ENCODE measurements around the gene EMD. TPM values are rescaled to one million over a fixed set of nuclear protein-coding genes. Genes with fewer than 3 reads are reported as not detected.

EMD gene
- total and polyA plus RNA-seq, 2 donors (not counting 1 experiment from before 2014, with no cell fraction given): 81.7 to 132 TPM

DNA sequence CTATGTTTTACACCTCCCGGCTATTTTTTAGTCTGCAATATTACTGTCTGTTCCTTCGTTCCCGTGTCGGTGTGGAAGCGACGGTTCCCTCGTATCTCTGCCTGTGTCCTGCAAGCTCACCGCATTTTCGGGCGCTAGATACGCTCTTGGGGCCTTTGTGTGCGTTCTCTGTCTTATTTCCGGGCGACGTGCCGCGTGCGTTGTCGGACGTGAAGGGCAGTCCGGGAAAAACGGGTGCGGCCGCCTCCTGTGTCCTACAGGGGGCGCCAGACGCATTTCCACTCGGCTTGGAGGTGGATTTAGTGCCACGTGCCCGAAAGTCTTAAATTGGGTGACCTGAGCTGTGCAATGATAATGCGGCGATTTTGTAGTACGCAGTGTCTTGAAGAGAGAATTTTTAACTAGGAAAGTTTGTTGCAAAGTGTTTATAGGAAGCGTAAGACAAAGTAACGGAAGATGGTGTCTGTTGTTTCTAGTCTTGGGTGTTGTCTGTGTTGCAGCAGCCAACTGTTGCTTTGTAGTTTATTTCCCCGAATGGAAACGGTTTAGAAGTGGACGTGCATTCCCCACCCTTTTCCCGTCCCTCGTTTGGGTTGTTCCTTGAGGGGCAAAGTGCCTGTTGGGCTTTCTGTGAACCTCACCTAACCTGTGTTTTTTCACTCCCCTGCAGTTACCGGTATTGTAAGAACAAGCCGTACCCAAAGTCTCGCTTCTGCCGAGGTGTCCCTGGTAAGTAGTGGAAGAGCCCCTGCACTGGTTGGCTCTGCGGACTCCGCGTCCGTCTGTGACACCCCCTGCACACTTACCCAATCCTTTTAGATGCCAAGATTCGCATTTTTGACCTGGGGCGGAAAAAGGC lies 19.8 kb downstream of the EMD start:
- peak overlapping the region; percentile 99 for H3K27ac Mint-ChIP-seq
- CTCF ChIA-PET: interaction anchor here (0.6 to 3.2 kb wide), 14 partner anchors 11 to 134 kb away, joined by 3 to 17 read pairs (median 4); partner anchors contain the start of genes DNASE1L1, FAM3A, FLNA and SLC10A3
- Histone ChIP-seq H4K20me1 (ENCODE audit: control insufficient read depth, insufficient read depth, low read length, poor library complexity, severe bottlenecking) (peaks cover 30% of the 10 kb centered on the region), H2AFZ (ENCODE audit: insufficient read depth, low read depth, low read length, poor library complexity, severe bottlenecking) (no peak overlapping the region), H3K36me3 (replicated peaks in 1 of 2; ENCODE audit: control extremely low read depth in 1 of 2, control insufficient read depth in 1 of 2, extremely low read depth in 1 of 2, insufficient read depth in 2 of 2, low read length in 1 of 2) (peaks cover 0 to 24% of the 10 kb centered on the region in 2 experiments), H3K4me3 (ENCODE audit: control extremely low read depth in 1 of 5, extremely low read depth in 1 of 5, insufficient read depth in 1 of 5, low read depth in 2 of 5, low read length in 4 of 5) (peak overlapping the region; percentile 63 to 96 (median 78)), H3K4me1 (ENCODE audit: control insufficient read depth in 2 of 2, insufficient read depth in 2 of 2, low read length in 2 of 2) (peaks cover 12 to 20% of the 10 kb centered on the region in 2 donors), H3K9me3 (ENCODE audit: control extremely low read depth in 1 of 3, control insufficient read depth in 2 of 3, insufficient read depth in 1 of 3, low read length in 2 of 3) (no peaks in the 10 kb centered on the region), H3K9ac (ENCODE audit: low read length) (peak overlapping the region; percentile 86), H3K27ac (ENCODE audit: low read length in 2 of 2) (peak overlapping the region; percentile 99 to 100), H3K4me2 (replicated peaks; ENCODE audit: low read depth, low read length, poor library complexity, severe bottlenecking) (peak overlapping the region; percentile 81), H3K27me3 (replicated peaks in 1 of 4; ENCODE audit: control extremely low read depth in 1 of 4, control insufficient read depth in 3 of 4, insufficient read depth in 4 of 4, low read length in 3 of 4) (no peaks in the 10 kb centered on the region), H3K79me2 (ENCODE audit: control insufficient read depth, insufficient read depth, low read length) (no peaks in the 10 kb centered on the region)
- intact Hi-C loops (cut with micrococcal nuclease): loop anchor here (5.0 kb wide), 2 partner anchors 93 to 118 kb away; partner anchors contain the start of genes FAM3A and SLC10A3
- POLR2A ChIA-PET: interaction anchor here (0.7 to 3.4 kb wide), 17 partner anchors 11 to 472 kb away, joined by 3 to 31 read pairs (median 6); partner anchors contain the start of genes ARHGAP4, ATP6AP1, DNASE1L1 and EMD
- peak; percentile 88 for DNase-seq
- H3K4me3 Mint-ChIP-seq: peak overlapping the region; percentile 99
- peaks cover 17% of the 10 kb centered on the region for H3K4me1 Mint-ChIP-seq
- no peaks in the 10 kb centered on the region for H3K27me3 Mint-ChIP-seq
- no peaks in the 10 kb centered on the region for H3K9me3 Mint-ChIP-seq (ENCODE audit: insufficient read depth)
- 2% methylated on average over 34 of the region's 49 CpGs for WGBS (ENCODE audit: insufficient coverage)
- peak; percentile 35 for ATAC-seq (ENCODE audit: low read depth)
- TF ChIP-seq EZH2 (IDR thresholded peaks at IDR 0.05; ENCODE audit: borderline replicate concordance, insufficient read depth, low read depth, low read length, poor library complexity, severe bottlenecking) (no peak), CTCF (IDR thresholded peaks at IDR 0.05) (peak; percentile 76)

Measured in B cell (primary cell).